OCI-LY3 (cell line): ENCODE measurements around the gene OTUD7B.

Source experiments
- H2AFZ ChIP-seq: fragments of 200-600, 300-600 bp; shearing (Covaris generic); 2 replicates; pipeline ENCODE4 v1.6.0; 2014; ENCODE audit warnings: antibody characterized with exemption, low read depth, low read length
- H3K27ac ChIP-seq: fragments of 200-600, 300-600 bp; sonication (generic); 2 replicates; pipeline ENCODE4 v1.5.1; 2014; ENCODE audit warnings: mild to moderate bottlenecking, low read length, moderate library complexity, mixed read lengths
- H3K27me3 ChIP-seq: fragments of 200-600, 300-600 bp; sonication (generic); 2 replicates; pipeline ENCODE4 v1.6.1; 2014; ENCODE audit warnings: low read depth, low read length, mixed read lengths
- H3K36me3 ChIP-seq: fragments of 200-600, 300-600 bp; sonication (generic); replicated peaks from 2 replicates; pipeline ENCODE3; 2014; ENCODE audit warnings: low read depth, low read length, mixed read lengths
- H3K4me1 ChIP-seq: fragments of 300-600, 200-600 bp; sonication (generic); 2 replicates; pipeline ENCODE4 v1.6.1; 2014; ENCODE audit warnings: low read length, mixed read lengths
- H3K4me2 ChIP-seq: fragments of 200-600, 300-600 bp; sonication (generic); 2 replicates; pipeline ENCODE4 v1.6.1; 2014; ENCODE audit warnings: low read length, mixed read lengths
- H3K4me3 ChIP-seq: fragments of 300-600, 200-600 bp; sonication (generic); 2 replicates; pipeline ENCODE4 v1.5.1; 2014; ENCODE audit warnings: antibody characterized with exemption, mild to moderate bottlenecking, low read length, moderate library complexity
- H3K79me2 ChIP-seq: fragments of 300-600, 200-600 bp; shearing (Covaris generic); 2 replicates; pipeline ENCODE4 v1.6.1; 2014; ENCODE audit warnings: mild to moderate bottlenecking, low read length, mixed read lengths
- H3K9ac ChIP-seq: fragments of 300-600, 200-600 bp; shearing (Covaris generic); 2 replicates; pipeline ENCODE4 v1.6.0; 2014; ENCODE audit warnings: mild to moderate bottlenecking, low read length, moderate library complexity
- H3K9me3 ChIP-seq: fragments of 200-600, 300-600 bp; shearing (Covaris generic); 2 replicates; pipeline ENCODE4 v1.6.1; 2014; ENCODE audit warnings: low read length, mixed read lengths; ENCODE audit not compliant: insufficient read depth
- H4K20me1 ChIP-seq: fragments of 200-600, 300-600 bp; sonication (generic); 2 replicates; pipeline ENCODE4 v1.6.1; 2016; ENCODE audit warnings: low read length, mixed read lengths; ENCODE audit not compliant: insufficient read depth
- CTCF ChIP-seq: fragments of 200-600, 300-600 bp; sonication (generic); IDR thresholded peaks from 2 replicates; pipeline ENCODE4 v1.5.1; 2014; ENCODE audit warnings: antibody characterized with exemption, low read length, low read depth
- EZH2phosphoT487 ChIP-seq: fragments of 200-600 bp; shearing (Covaris generic); IDR thresholded peaks from 2 replicates; pipeline ENCODE4 v1.6.1; 2018; ENCODE audit warnings: antibody characterized with exemption, mixed run types, low read depth

OTUD7B gene

GRCh38 chr1:149906570-149907075 is 103.9 kb downstream of the OTUD7B start:
- Histone ChIP-seq H3K9ac (no peak overlapping the region), H3K27me3 (no peaks in the 10 kb centered on the region), H2AFZ (no peak overlapping the region), H3K4me1 (peaks cover 14% of the 10 kb centered on the region), H3K27ac (no peak overlapping the region), H3K4me3 (no peak overlapping the region), H3K9me3 (no peaks in the 10 kb centered on the region), H3K36me3 (no peaks in the 10 kb centered on the region), H3K4me2 (no peak overlapping the region), H3K79me2 (no peaks in the 10 kb centered on the region), H4K20me1 (no peaks in the 10 kb centered on the region)
- no peak for TF ChIP-seq CTCF

- H3K27me3 ChIP-seq: no peaks in the 10 kb centered on the region
- no peak overlapping the region for H3K9ac ChIP-seq
- no peak overlapping the region for H3K4me3 ChIP-seq
- no peaks in the 10 kb centered on the region for H4K20me1 ChIP-seq
- H3K9me3 ChIP-seq: no peaks in the 10 kb centered on the region
- no peaks in the 10 kb centered on the region for H3K36me3 ChIP-seq
- no peak overlapping the region for H3K27ac ChIP-seq
- TF ChIP-seq CTCF: no peak
- H3K79me2 ChIP-seq: no peaks in the 10 kb centered on the region
- peaks cover 12% of the 10 kb centered on the region for H3K4me1 ChIP-seq
- H3K4me2 ChIP-seq: no peak overlapping the region
- H2AFZ ChIP-seq: no peak overlapping the region
Observed at GRCh38 chr1:149903836-149904491, 106.6 kb downstream of the OTUD7B start.

- Histone ChIP-seq H3K27ac (no peak within 1 kb of the TSS), H4K20me1 (no peaks in the 10 kb centered on the region), H3K4me1 (no peaks in the 10 kb centered on the region), H3K36me3 (no peaks in the 10 kb centered on the region), H3K4me2 (no peak within 1 kb of the TSS), H3K4me3 (no peak within 1 kb of the TSS), H3K9ac (no peak within 1 kb of the TSS), H2AFZ (no peak within 1 kb of the TSS), H3K79me2 (no peaks in the 10 kb centered on the region), H3K27me3 (no peaks in the 10 kb centered on the region), H3K9me3 (0 out of 2 replicates have a peak, but pooled peaks cover 3% of the 10 kb centered on the region)
- TF ChIP-seq EZH2phosphoT487 (no peak), CTCF (no peak)
Observed at GRCh38 chr1:149899460-149900284, 110.9 kb downstream of the OTUD7B start, which contains the start of gene BOLA1. TSS of gene BOLA1 (plus strand) at chr1:149899568. CDS start at chr1:149900060, 492 bp downstream.

GRCh38 chr1:149896575-149896974 is 114.0 kb downstream of the OTUD7B start:
- Histone ChIP-seq H3K4me1 (no peaks in the 10 kb centered on the region), H3K4me2 (no peak overlapping the region), H3K79me2 (no peaks in the 10 kb centered on the region), H3K27me3 (no peaks in the 10 kb centered on the region), H2AFZ (no peak overlapping the region), H3K27ac (no peak overlapping the region), H3K36me3 (no peaks in the 10 kb centered on the region), H3K4me3 (no peak overlapping the region), H4K20me1 (no peaks in the 10 kb centered on the region), H3K9ac (no peak overlapping the region), H3K9me3 (0 out of 2 replicates have a peak, but pooled peaks cover 3% of the 10 kb centered on the region)
- TF ChIP-seq EZH2phosphoT487: no peak
- TF ChIP-seq CTCF: no peak
